OCI-LY7 (cell line): ENCODE measurements around the gene TFG.

Experiments used
- CTCF ChIP-seq: fragments of 200-600 bp; sonication (generic); conservative IDR thresholded peaks from 2 replicates; pipeline ENCODE4 v1.5.1; 2014; ENCODE audit warnings: mild to moderate bottlenecking, antibody characterized with exemption, low read length, moderate library complexity, mixed read lengths
- EZH2phosphoT487 ChIP-seq: fragments of 200-600 bp; sonication (generic); IDR thresholded peaks from 2 replicates; pipeline ENCODE4 v1.6.1; 2018; ENCODE audit warnings: low read depth, borderline replicate concordance, mild to moderate bottlenecking, mixed run types, antibody characterized with exemption, low read length, moderate library complexity, mixed read lengths

- no peak for TF ChIP-seq CTCF
- no peak for TF ChIP-seq EZH2phosphoT487
Measured at GRCh38 chr3:100706365-100706764, 2.9 kb upstream of the TFG start.
